Fibroblast of villous mesenchyme (primary cell): ENCODE data around the gene STK10. TPM values are rescaled to one million over a fixed set of nuclear protein-coding genes. Genes with fewer than 3 reads are reported as not detected.

Source experiments
- DNase-seq: peaks from one replicate; pipeline ENCODE4 v3.0.0-alpha.2; 2010; ENCODE audit warnings: low read depth
- H3K4me3 ChIP-seq: 2 replicates; pipeline ENCODE4 v1.5.1; 2011; ENCODE audit warnings: low read depth, mild to moderate bottlenecking, low read length
- total RNA-seq: library from RNA; depleted of rRNA; stranded (reverse); fragments of >200 nt; gene quantifications from 2 replicates; pipeline ENCODE4 v1.2.3, GENCODE V29; 2012
- TF ChIP-seq, protein P1 (sequence below): IDR thresholded peaks from 2 replicates; pipeline ENCODE4 v1.5.1; 2012; ENCODE audit warnings: low read depth, mild to moderate bottlenecking, low read length; ENCODE audit not compliant: insufficient read depth

The STK10 gene
- total RNA-seq, 1 donor = 32.4 TPM

DNA sequence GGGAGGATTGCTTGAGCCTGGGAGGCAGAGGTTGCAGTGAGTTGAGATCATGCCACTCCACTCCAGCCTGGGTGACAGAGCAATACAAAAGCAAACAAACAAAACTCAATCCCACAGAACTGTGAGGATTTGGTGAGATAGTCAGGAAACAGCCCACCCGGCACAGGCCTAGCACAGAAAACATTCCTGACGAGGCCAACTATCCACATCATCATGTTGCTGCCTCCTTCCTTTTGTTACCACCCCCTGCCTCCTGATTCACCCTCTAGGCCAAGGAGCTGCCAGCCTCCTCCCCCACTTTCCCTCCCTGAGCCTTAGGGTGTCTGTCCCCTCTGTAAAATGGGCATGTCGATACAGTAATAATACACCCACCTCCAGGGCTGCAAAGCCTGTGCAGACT is 39.0 kb downstream of the STK10 start:
- DNase-seq = peak; percentile 50
- TF ChIP-seq, protein P1, sequence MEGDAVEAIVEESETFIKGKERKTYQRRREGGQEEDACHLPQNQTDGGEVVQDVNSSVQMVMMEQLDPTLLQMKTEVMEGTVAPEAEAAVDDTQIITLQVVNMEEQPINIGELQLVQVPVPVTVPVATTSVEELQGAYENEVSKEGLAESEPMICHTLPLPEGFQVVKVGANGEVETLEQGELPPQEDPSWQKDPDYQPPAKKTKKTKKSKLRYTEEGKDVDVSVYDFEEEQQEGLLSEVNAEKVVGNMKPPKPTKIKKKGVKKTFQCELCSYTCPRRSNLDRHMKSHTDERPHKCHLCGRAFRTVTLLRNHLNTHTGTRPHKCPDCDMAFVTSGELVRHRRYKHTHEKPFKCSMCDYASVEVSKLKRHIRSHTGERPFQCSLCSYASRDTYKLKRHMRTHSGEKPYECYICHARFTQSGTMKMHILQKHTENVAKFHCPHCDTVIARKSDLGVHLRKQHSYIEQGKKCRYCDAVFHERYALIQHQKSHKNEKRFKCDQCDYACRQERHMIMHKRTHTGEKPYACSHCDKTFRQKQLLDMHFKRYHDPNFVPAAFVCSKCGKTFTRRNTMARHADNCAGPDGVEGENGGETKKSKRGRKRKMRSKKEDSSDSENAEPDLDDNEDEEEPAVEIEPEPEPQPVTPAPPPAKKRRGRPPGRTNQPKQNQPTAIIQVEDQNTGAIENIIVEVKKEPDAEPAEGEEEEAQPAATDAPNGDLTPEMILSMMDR = no peak
- no peak overlapping the region for H3K4me3 ChIP-seq

- no peak for DNase-seq
- no peak overlapping the region for H3K4me3 ChIP-seq
- TF ChIP-seq, protein P1 = no peak
Measured at GRCh38 chr5:172148381-172148780, 39.6 kb downstream of the STK10 start.

DNA sequence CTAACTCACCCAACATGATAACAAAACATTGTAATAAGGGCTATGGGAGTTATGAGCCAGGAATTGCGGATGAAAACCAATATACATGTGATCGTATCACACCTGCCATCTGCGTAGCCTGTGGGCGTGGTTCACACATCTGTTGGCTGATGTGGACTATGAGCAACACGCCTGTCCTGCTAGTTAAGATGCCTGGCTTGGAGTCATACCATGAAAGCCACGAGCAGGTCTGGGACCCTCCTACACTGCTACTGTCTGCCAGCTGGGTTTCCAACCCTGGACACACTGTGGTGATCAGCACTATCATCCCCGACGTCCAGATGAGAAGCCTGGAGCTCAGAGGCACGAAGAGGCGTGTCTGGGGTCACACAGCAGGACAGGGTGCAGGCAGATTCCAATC is 40.2 kb downstream of the STK10 start:
- TF ChIP-seq, protein P1 = no peak
- H3K4me3 ChIP-seq = no peak overlapping the region
- no peak for DNase-seq

DNA sequence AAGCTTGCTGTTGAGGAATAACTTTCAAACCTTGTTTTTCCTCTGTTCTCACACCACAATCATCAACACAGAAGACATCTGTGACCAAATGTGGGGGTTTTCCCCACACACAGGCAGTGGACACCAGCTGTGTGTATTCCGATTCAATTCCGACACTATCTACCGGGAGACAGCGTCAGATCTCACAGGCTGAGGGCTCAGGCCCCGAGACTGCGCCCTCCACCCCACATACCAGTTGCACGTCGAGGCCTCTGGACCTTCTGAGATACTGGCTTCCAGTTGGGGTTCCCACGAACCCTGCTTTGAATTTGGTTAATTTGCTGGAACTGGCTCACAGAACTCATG is 41.3 kb downstream of the STK10 start:
- DNase-seq = no peak
- TF ChIP-seq, protein P1 = no peak
- H3K4me3 ChIP-seq = no peak overlapping the region

- TF ChIP-seq, protein P1 = no peak
- H3K4me3 ChIP-seq = no peak overlapping the region
- no peak for DNase-seq
Measured at GRCh38 chr5:172145870-172146747, 41.9 kb downstream of the STK10 start.

DNA sequence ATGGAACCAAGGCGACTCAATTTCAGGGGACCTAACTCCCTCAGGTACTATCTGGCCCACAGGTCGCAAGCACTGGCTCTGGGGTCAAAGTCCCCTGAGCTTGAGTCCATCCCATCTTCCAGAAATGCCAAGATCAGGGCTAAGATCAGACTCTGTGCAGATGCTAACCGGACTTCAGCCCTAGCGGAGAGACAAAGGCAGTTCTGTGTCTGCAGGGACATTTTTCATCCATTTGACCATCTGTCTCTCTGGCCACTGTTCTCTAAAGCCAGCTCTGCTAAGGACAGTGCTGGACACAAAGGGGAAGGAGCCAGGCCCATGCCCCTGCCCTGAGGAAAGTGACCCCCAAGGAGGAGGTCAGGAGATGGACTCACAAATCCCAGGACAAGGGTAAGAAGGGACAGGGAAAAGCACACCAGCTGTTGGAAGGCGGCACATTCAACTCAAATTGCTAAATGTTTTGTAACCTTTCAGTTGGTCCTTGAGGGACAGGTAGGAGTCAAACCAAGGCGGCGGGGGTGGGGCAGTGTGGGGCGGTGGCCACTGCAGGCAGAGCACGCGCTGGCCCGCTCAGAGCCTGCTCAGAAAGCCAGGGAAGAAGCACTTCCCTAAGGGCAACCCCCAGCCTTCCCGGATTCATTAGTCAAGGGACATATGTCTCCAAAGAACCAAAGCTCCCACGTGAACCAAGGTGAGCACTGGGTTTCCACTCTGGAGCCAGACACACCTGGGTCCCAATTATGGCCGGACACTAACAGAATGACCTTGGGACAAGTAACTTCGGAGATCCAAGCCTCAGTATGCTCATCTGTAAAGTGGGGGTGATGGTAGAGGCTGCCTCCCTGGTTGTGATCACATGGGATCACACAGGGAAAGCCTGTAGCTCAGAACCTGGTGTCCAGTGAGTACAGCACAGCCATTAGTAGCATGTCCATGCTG is 42.8 kb downstream of the STK10 start:
- H3K4me3 ChIP-seq = no peak overlapping the region
- no peak for DNase-seq
- TF ChIP-seq, protein P1 = no peak
